SKM-1 treated with dmso at 0.1 percent for 144 hours (cell line): ENCODE measurements around the gene NPVF.

Experiments
- DNase-seq: peaks from one replicate; lab custom pipeline; 2025; ENCODE audit not compliant: unreplicated experiment; lab: John Stamatoyannopoulos, UW

NPVF gene

DNA sequence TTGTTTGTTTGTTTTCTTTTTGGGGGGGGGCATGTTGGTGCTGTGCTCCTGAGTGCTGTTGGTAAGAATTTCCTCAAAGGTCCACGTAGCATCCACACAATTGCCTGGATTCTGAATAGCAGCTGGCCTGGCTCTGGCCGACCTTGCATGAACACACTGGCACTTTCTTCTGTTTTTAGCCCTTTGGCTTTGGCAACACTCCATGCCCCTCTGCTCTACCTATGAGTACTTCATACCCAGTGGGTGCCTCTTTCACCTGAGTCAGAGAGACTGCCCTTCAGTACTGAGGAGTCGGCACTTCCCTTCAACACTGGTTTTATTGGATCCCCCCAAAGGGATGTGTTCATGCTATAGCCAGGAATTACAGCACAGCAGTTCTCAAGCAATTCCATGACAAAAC, 7.2 kb upstream of the NPVF start:
- no peak for DNase-seq

- DNase-seq, result no peak
These were observed 6.0 kb upstream of the NPVF start for GRCh38 chr7:25234336-25234735.

- DNase-seq, result no peak
These were observed 5.1 kb downstream of the NPVF start for GRCh38 chr7:25223206-25223605.

- no peak for DNase-seq
These were observed 5.6 kb downstream of the NPVF start for GRCh38 chr7:25222666-25223065.

DNA sequence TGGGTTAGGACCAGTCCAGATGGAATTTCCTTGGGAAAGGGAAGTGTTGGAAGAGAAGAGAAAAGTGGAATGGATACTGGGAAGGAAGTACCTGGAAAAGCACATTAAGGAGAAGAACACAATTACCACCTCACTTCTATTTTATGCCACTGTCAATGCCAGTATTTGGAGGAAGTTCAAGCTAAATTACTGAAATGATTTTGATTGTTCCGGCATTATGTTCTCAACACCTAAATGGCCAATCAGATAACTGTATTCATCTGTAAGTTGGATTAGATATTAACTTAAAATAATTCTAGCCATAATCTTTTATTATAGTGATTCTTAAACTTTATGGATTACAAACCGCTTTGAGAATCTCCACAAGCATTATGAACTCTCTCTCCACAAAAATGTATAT, 7.3 kb downstream of the NPVF start:
- DNase-seq, result no peak

DNA sequence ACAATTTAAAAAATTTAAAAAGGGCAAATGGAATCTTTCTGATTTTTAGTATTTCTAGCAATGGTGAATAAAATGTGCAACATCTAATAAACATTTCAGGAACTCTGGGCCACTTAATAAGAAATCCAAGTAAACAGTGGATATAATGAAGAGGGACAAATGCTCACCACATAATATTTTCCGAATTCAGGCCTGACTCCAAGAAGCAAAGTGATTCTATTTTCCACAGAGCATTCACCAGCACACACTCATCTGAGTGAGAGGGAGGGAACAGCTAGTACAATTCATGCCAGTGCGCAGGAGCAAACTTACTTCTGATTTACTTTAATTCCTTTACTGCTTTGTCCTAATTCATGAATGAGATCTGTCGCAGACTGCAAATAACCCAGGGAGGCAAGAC, 10.1 kb downstream of the NPVF start:
- no peak for DNase-seq

DNA sequence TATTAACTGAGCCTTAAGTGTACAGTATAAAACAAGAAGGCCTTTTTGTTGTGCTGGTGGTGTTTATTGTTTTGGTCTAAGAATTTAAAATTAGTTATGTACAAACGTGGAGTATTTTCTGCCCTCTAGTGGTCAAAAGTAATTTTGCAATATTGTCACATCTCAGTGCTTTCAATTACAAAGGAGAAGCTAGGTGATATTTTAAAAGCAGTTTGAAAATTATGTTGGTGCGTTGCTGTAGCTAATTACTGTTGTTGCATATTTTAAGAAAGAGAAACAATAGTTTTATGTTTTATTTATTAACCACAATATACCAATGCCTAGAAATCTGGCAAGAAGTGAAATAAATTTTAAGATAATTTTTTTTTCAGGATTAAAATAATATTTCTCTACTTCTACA, 11.4 kb downstream of the NPVF start:
- DNase-seq, result peak; percentile 55

- DNase-seq, result no peak
These were observed 12.5 kb downstream of the NPVF start for GRCh38 chr7:25215694-25216335.

GRCh38 chr7:25208525-25209221, 19.6 kb downstream of the NPVF start:
- no peak for DNase-seq

GRCh38 chr7:25207887-25208286, 20.4 kb downstream of the NPVF start:
- DNase-seq, result no peak

- no peak for DNase-seq
These were observed 21.5 kb downstream of the NPVF start for GRCh38 chr7:25206765-25207164.

DNA sequence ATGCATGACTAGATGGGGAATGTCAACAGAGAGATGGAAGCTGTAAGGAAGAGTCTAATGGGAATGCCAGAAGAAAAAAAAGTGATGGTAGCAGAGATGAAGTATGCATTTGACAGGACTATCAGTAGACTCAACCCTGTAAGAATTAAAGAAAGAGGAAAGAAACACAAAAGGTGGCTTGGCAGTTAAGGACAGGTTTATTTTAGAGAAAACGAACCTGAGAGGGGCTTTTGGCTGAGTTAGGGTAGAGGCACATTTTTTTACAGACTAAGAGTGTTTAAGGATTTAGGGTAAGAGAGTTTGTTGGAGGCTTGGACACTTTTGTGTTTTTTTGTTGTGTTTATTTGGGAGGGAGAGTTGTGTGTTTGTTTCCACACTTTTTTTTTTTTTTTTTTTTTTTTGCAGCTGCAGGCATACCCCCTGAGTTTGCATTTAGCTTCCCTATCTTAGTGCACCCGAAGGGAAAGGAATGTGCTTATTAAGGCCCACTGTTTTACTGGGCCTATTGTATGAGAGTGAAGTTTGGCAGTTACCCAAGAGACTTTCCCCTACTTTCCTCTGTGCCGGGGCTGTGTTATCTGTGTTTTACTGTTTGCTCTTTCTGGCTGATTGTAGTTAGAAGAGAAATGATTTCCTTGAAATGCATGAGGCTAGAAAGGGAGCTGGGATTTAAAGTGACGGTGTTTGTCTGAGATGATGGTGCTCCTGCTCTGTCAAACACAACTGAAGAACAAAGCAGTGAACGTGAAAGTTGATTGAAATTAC, 32.0 kb downstream of the NPVF start:
- no peak for DNase-seq

DNA sequence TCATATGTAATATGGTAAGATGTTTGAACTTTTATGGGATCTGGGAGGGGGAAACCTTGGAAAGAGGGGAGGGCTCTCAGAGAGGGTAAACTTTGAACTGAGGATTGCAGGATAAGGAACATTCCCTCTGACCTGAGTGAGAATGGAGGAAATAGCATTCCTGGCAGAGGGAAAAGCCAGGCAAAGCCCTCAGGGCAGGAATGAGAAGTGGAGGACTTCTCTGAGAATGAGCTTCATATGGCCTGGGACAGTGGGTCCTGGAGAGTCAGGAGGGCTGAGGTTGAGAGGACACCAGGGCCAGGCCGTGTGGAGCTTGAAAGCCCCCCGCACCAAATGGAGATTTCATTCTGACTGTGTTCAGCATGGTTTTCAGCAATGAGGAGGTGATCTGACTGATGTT, 34.2 kb downstream of the NPVF start:
- DNase-seq, result no peak

- no peak for DNase-seq
These were observed 36.2 kb downstream of the NPVF start for GRCh38 chr7:25192043-25192442.

GRCh38 chr7:25189197-25189596, 39.1 kb downstream of the NPVF start:
- no peak for DNase-seq

DNA sequence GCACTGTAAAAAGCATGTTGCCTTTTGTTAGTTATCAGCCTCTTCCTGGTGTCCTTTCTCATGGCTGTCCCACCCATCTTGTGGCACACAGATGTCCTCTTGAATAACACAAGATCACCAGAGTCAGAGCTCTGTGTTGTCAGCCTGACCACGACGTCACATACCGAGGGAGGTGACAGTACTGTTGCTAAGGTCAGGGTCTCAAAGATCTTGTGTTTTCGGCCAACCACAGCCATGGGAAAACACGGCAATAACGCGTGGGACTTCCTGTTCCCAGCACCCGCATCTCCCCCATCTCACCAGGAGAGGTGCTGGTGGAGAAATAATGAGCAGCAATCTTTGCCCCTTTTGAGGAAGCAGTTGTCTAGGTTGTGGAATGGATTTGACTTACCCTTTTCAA, 40.4 kb downstream of the NPVF start:
- peak; percentile 15 for DNase-seq

DNA sequence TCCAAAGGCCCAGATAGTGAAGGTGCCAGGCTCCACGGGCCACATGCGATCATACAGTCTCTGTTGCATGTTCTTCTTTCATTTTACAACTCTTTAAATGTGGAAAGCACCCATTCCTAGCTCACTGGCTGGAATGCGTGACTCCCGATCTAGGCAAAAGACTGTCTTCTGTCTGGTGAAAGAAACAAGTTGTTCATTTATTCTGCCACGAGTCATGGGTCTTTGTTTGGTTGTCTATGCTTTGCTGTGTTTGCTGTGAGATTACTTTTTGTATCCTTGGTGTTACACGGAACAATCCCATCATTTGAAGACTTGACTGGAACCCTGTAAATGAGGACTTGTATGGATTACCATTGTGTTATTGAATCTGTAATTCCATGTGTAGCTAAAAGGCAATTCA, 41.9 kb downstream of the NPVF start:
- DNase-seq, result no peak

DNA sequence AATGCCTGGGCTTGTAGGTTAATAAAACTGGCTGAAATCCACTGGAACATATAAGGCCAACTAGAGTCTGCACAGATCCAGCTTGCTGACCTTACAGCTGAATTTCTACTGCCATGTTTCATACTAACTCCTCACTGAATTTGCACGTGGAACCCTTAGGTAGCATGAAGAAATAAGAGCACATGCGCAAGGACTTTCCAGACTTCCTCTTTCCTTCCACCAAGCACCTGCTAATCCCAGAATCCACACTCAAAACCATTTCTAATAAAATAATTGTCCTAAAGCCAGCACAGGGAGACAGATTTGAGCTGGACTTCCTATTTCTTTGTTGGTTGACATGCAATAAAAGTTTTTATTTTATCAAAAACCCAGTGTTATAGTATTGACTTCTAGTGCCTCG, 46.8 kb downstream of the NPVF start:
- DNase-seq, result no peak

GRCh38 chr7:25180946-25181345, 47.3 kb downstream of the NPVF start:
- no peak for DNase-seq

- DNase-seq, result no peak
These were observed 47.7 kb downstream of the NPVF start for GRCh38 chr7:25180592-25180923.

DNA sequence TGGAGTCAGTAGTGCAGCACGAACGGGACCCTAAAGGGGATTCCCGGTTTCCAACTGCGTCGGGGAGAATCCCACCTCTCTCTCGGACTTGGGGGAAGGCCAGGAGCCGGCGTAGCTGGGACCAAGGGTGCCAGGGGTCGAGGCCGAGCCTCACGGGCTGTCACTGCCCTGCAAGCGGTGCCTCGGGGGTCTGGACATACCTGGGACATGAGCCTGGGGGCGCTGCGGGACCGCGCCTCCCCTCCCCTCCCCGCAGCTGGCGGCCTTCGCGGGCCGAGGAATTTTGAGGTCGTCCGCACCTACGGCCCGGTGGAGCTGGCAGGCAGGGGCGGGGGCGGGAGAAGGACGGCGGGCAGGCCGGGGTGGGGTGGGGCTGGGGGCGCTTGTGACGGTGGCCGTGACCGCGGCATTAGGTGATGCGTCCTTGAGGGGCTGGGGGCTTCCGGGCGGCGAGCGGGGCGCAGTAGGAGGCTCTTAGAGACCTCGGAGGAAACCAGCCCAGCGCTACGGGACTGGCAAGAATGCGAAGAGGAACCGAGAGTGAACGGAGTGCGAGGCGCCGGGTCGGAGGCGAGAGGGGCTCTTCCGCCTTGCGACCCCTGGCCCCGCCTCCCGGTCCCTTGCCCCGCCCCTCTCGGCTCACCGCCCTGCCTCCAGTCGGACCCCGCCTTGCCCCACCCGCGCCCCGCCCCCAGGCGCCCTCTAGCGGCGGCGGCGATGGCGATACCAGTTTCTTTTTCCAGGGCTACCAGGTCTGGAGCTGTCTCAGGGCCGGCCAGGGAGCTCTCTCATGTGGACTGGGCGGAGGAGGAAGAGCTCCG, 48.3 kb downstream of the NPVF start:
- peak; percentile 88 for DNase-seq

GRCh38 chr7:25179325-25179724, 49.0 kb downstream of the NPVF start:
- DNase-seq, result no peak
